NT2/D1 (cell line): ENCODE measurements around the gene TPO.

Experiments used
- YY1 ChIP-seq: IDR thresholded peaks from 2 replicates; pipeline ENCODE4 v1.6.1; 2011; ENCODE audit not compliant: insufficient read length, insufficient read depth
- ZNF274 ChIP-seq: IDR thresholded peaks from 2 replicates; pipeline ENCODE4 v1.6.1; 2011; ENCODE audit warnings: mild to moderate bottlenecking, low read depth, low read length

DNA sequence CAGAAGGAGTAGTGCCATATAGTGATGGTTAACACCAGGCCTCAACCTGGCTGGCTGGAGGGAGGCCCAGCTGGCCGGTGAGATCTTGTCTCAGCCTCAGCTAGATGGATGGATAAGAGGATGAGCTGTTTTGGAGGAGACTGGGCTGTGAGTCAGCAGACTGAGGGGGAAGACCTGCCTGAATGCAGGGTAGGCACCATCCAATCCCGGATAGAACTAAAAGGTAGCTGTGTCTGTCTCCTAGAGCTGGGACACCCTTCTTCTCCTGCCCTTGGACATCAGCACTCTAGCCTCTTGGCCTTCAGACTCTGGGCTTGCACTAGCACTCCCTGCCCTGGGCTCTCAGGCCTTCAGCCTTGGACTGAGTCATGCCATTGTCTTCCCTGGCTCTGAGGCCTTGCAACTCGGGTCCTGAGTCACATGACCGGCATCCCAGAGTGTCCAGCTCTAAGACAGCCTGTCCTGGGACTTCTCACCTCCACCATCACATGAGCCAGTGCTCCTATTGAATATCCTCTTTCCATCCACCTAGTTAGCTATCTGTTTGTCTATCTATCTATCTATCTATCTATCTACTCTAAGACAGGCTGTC is 131.3 kb downstream of the TPO start:
- TF ChIP-seq YY1 (no peak), ZNF274 (no peak)
